ENCODE measurements around the gene UPK2. TPM values are rescaled to one million over a fixed set of nuclear protein-coding genes. Genes with fewer than 3 reads are reported as not detected.

The UPK2 gene
- total RNA-seq (2013; cell fraction: nucleolus; rRNA removed) = 0.64 and 1.3 TPM in 2 replicates
- not detected in 2 replicates for total RNA-seq (2014; rRNA removed)
- total RNA-seq (2014; rRNA removed; fragmentation: Illumina TruSeq; extraction: Trizol) = not detected in 2 replicates
- total RNA-seq (2021) = 0.31 TPM in 1 of 2 replicates, not detected in the other
- polyA plus RNA-seq (2011; ENCODE audit: low read depth) = 0.46 TPM
- 0.37 and 1.0 TPM in 2 replicates for polyA plus RNA-seq (2011; rRNA removed)
- 1.5 and 2.7 TPM in 2 replicates for polyA plus RNA-seq (2011; cell fraction: cytosol; rRNA removed)
- 1.7 and 2.6 TPM in 2 replicates for polyA plus RNA-seq (2011; cell fraction: nucleus; rRNA removed)
- polyA plus RNA-seq (2012) = 1.0 and 1.8 TPM in 2 replicates
- 0.07 TPM in 1 of 2 replicates, not detected in the other for polyA plus RNA-seq (2014; fragmentation: Illumina TruSeq; extraction: Trizol)
- not detected for polyA plus RNA-seq (2014; fragmentation: Nextera tagmentation; extraction: Ambion mirVana)
- 0.20 TPM in 1 of 2 replicates, not detected in the other for polyA plus RNA-seq (2014; rRNA removed)
- polyA plus RNA-seq (2016; fragmentation: Nextera tagmentation; extraction: Ambion mirVana) = not detected
- polyA minus RNA-seq (2011; rRNA and poly(A)+ RNA removed) = 0.73 and 1.4 TPM in 2 replicates
- polyA minus RNA-seq (2011; cell fraction: cytosol; rRNA and poly(A)+ RNA removed) = not detected in 2 replicates
- 0.24 TPM in 1 of 2 replicates, not detected in the other for polyA minus RNA-seq (2011; cell fraction: nucleus; rRNA and poly(A)+ RNA removed)
- percentile 46 among the genes with signal in this experiment for Bru-seq, nascent RNA
- BruChase-seq, experiment 1, labeled RNA remaining after a 6-hour chase = percentile 48 among the genes with signal in this experiment
- BruChase-seq, experiment 2, labeled RNA remaining after a 2-hour chase = percentile 41 among the genes with signal in this experiment
- long read RNA-seq, experiment 1 = 0 reads
- long read RNA-seq, experiment 2 = 0 reads

DNA sequence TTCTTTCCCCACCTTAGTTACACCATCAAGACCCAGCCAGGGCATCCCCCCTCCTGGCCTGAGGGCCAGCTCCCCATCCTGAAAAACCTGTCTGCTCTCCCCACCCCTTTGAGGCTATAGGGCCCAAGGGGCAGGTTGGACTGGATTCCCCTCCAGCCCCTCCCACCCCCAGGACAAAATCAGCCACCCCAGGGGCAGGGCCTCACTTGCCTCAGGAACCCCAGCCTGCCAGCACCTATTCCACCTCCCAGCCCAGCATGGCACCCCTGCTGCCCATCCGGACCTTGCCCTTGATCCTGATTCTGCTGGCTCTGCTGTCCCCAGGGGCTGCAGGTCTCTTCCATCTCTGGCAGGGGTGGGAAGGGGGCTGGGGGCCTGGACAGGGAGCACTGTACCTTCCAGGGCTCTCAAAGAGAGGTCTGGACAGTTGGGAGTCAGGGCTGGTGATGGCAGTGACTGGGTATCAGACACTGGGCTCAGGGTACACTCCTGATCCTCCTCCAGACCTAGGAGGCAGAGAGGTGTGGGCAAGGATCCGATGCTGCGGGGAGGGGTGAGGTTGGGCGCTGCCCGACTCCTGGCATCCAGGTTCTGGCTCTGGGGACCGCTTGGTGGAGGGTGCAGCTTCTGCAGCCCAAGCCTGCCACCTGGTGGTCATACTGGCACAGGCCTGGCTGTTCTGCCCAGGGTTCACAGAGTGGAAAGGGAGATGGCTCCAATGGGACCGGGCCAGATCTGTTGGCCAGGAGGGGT is at the start of gene UPK2:
Gene UPK2, plus strand, starts transcription at position 205 of the 753 bp plus-strand sequence. Its CDS starts 53 bp downstream, at position 258.
- Histone ChIP-seq H2AFZ (ENCODE audit: control insufficient read depth, low read depth, low read length) (no peak within 1 kb of the TSS), H3K4me3 (no peak within 1 kb of the TSS), H3K9ac (ENCODE audit: control insufficient read depth, insufficient read depth, low read length) (no peak within 1 kb of the TSS), H3K27me3 (replicated peaks in 1 of 2; ENCODE audit: control insufficient read depth in 2 of 2, insufficient read depth in 2 of 2, low read length in 1 of 2) (peaks cover 0 to 9% of the 10 kb centered on the region in 2 experiments; a peak in 2 of 4 replicates), H4K20me1 (ENCODE audit: control insufficient read depth, insufficient read depth) (no peaks in the 10 kb centered on the region), H3K79me2 (ENCODE audit: control insufficient read depth, insufficient read depth, low read length) (no peaks in the 10 kb centered on the region), H3K36me3 (ENCODE audit: control insufficient read depth in 2 of 2, insufficient read depth in 2 of 2, low read length in 1 of 2) (no peaks in the 10 kb centered on the region), H3K4me1 (ENCODE audit: control insufficient read depth, insufficient read depth, low read length) (no peaks in the 10 kb centered on the region), H3K4me2 (ENCODE audit: control insufficient read depth, insufficient read depth) (no peak within 1 kb of the TSS), H3K27ac (ENCODE audit: control insufficient read depth, insufficient read depth) (no peak within 1 kb of the TSS), H3K9me3 (replicated peaks; ENCODE audit: control insufficient read depth, insufficient read depth, low read length) (no peaks in the 10 kb centered on the region)
- ATAC-seq = peak; percentile 100
- FAIRE-seq = peak; percentile 96
- in situ Hi-C loops (cut with MboI) (loop anchor here (5.0 kb wide), 1 partner anchor 49 kb away; no protein-coding TSS in a partner anchor), intact Hi-C loops (cut with micrococcal nuclease; ENCODE audit: unreplicated experiment) (loop anchor here (1.0 to 2.0 kb wide), 3 partner anchors 25 to 265 kb away; no protein-coding TSS in a partner anchor)
- 0% methylated on average over 7 of the region's 7 CpGs for WGBS (ENCODE audit: insufficient coverage, insufficient replicate concordance, low lambda C conversion rate, missing lambda C conversion rate)
- POLR2A ChIA-PET = no interaction called here
- peak; percentile 19 for DNase-seq (ENCODE audit: low read depth, low spot score)
- RAD21 ChIA-PET (ENCODE audit: unreplicated experiment) = interaction anchor here (1.0 to 2.2 kb wide), 7 partner anchors 23 to 361 kb away, joined by 3 to 7 read pairs (median 5); no protein-coding TSS in a partner anchor
- SMC1A ChIA-PET (ENCODE audit: uncharacterized antibody, unreplicated experiment) = interaction anchor here (0.9 to 1.4 kb wide), 5 partner anchors 14 to 262 kb away, joined by 3 to 8 read pairs (median 3); no protein-coding TSS in a partner anchor
- no TSS peak for BruUV-seq (replicated peaks)
- CTCF ChIA-PET = interaction anchor here (0.6 to 3.5 kb wide), 19 partner anchors 9 to 375 kb away, joined by 3 to 18 read pairs (median 5); partner anchors contain the start of gene CENATAC
- TF ChIP-seq CHD1 (IDR thresholded peaks at IDR 0.05; ENCODE audit: low read depth, low read length) = no peak
- TF ChIP-seq, protein P1, sequence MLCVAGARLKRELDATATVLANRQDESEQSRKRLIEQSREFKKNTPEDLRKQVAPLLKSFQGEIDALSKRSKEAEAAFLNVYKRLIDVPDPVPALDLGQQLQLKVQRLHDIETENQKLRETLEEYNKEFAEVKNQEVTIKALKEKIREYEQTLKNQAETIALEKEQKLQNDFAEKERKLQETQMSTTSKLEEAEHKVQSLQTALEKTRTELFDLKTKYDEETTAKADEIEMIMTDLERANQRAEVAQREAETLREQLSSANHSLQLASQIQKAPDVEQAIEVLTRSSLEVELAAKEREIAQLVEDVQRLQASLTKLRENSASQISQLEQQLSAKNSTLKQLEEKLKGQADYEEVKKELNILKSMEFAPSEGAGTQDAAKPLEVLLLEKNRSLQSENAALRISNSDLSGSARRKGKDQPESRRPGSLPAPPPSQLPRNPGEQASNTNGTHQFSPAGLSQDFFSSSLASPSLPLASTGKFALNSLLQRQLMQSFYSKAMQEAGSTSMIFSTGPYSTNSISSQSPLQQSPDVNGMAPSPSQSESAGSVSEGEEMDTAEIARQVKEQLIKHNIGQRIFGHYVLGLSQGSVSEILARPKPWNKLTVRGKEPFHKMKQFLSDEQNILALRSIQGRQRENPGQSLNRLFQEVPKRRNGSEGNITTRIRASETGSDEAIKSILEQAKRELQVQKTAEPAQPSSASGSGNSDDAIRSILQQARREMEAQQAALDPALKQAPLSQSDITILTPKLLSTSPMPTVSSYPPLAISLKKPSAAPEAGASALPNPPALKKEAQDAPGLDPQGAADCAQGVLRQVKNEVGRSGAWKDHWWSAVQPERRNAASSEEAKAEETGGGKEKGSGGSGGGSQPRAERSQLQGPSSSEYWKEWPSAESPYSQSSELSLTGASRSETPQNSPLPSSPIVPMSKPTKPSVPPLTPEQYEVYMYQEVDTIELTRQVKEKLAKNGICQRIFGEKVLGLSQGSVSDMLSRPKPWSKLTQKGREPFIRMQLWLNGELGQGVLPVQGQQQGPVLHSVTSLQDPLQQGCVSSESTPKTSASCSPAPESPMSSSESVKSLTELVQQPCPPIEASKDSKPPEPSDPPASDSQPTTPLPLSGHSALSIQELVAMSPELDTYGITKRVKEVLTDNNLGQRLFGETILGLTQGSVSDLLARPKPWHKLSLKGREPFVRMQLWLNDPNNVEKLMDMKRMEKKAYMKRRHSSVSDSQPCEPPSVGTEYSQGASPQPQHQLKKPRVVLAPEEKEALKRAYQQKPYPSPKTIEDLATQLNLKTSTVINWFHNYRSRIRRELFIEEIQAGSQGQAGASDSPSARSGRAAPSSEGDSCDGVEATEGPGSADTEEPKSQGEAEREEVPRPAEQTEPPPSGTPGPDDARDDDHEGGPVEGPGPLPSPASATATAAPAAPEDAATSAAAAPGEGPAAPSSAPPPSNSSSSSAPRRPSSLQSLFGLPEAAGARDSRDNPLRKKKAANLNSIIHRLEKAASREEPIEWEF (IDR thresholded peaks at IDR 0.05; ENCODE audit: insufficient replicate concordance, low read depth, low read length) = no peak
- TF ChIP-seq, protein P2, sequence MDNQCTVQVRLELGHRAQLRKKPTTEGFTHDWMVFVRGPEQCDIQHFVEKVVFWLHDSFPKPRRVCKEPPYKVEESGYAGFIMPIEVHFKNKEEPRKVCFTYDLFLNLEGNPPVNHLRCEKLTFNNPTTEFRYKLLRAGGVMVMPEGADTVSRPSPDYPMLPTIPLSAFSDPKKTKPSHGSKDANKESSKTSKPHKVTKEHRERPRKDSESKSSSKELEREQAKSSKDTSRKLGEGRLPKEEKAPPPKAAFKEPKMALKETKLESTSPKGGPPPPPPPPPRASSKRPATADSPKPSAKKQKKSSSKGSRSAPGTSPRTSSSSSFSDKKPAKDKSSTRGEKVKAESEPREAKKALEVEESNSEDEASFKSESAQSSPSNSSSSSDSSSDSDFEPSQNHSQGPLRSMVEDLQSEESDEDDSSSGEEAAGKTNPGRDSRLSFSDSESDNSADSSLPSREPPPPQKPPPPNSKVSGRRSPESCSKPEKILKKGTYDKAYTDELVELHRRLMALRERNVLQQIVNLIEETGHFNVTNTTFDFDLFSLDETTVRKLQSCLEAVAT (IDR thresholded peaks at IDR 0.05) = no peak
- TF ChIP-seq STAT1 (conservative IDR thresholded peaks at IDR 0.05) = 0 out of 2 replicates have a peak, but pooled peaks have one; percentile 68
- peak; percentile 46; the same call in 1 of the 3 replicates for TF ChIP-seq POU2F2 (IDR thresholded peaks at IDR 0.05; ENCODE audit: borderline replicate concordance, low read depth, low read length)
- peak in 1 of 2 experiments; percentile 7; a peak in 1 of 4 replicates for TF ChIP-seq BHLHE40 (IDR thresholded peaks at IDR 0.05; ENCODE audit: borderline replicate concordance in 1 of 2, low read depth in 2 of 2, low read length in 1 of 2)
- TF ChIP-seq FOS (IDR thresholded peaks at IDR 0.05; ENCODE audit: borderline replicate concordance, extremely low read depth, insufficient read length) = no peak
- peak; percentile 99 for TF ChIP-seq SMC3 (IDR thresholded peaks at IDR 0.05; ENCODE audit: borderline replicate concordance, low read length)
- TF ChIP-seq IRF4 (IDR thresholded peaks at IDR 0.05; ENCODE audit: low read depth, low read length) = 0 out of 2 replicates have a peak, but pooled peaks have one; percentile 42
- TF ChIP-seq SIX5 (IDR thresholded peaks at IDR 0.05; ENCODE audit: low read depth, low read length, severe bottlenecking) = no peak
